Measurements from ENCODE around the gene CHN2.
"Not testable (repeated sequence)": the region's sequence is repeated elsewhere in the genome, so short reads cannot be mapped to it uniquely, and the experiment has no call there.

The CHN2 gene

GRCh38 chr7:29185613-29186012 is 9.0 kb upstream of the CHN2 start:
- DNase-seq (ENCODE audit: extremely low read depth in 1 of 2, low read depth in 1 of 2) = no peak

- DNase-seq (ENCODE audit: extremely low read depth in 1 of 2, low read depth in 1 of 2) = peak in 1 of 2 donors; percentile 40
Observed at GRCh38 chr7:29189743-29190201, 4.8 kb upstream of the CHN2 start.

- no peak for DNase-seq (ENCODE audit: extremely low read depth in 1 of 2, low read depth in 1 of 2)
Observed at GRCh38 chr7:29190349-29191045, 4.1 kb upstream of the CHN2 start.

- DNase-seq (ENCODE audit: extremely low read depth in 1 of 2, low read depth in 1 of 2) = no peak
Observed at GRCh38 chr7:29192323-29192722, 2.3 kb upstream of the CHN2 start.

- DNase-seq (ENCODE audit: extremely low read depth in 1 of 2, low read depth in 1 of 2) = no peak
Observed at GRCh38 chr7:29192811-29193210, 1.8 kb upstream of the CHN2 start.

- DNase-seq (ENCODE audit: extremely low read depth in 1 of 2, low read depth in 1 of 2) = no peak
Observed at GRCh38 chr7:29193316-29194205, 1.0 kb upstream of the CHN2 start.

GRCh38 chr7:29194206-29194593 is 375 bp upstream of the CHN2 start:
- DNase-seq (ENCODE audit: extremely low read depth in 1 of 2, low read depth in 1 of 2) = no peak

GRCh38 chr7:29196191-29196590 is 1.6 kb downstream of the CHN2 start:
- DNase-seq (ENCODE audit: extremely low read depth in 1 of 2, low read depth in 1 of 2) = no peak

GRCh38 chr7:29196971-29197595 is 2.5 kb downstream of the CHN2 start:
- DNase-seq (ENCODE audit: extremely low read depth in 1 of 2, low read depth in 1 of 2) = no peak

GRCh38 chr7:29197916-29198315 is 3.3 kb downstream of the CHN2 start:
- DNase-seq (ENCODE audit: extremely low read depth in 1 of 2, low read depth in 1 of 2) = no peak

GRCh38 chr7:29199776-29200175 is 5.2 kb downstream of the CHN2 start:
- DNase-seq (ENCODE audit: extremely low read depth in 1 of 2, low read depth in 1 of 2) = no peak

GRCh38 chr7:29202651-29203069 is 8.1 kb downstream of the CHN2 start:
- no peak for DNase-seq (ENCODE audit: extremely low read depth in 1 of 2, low read depth in 1 of 2)

GRCh38 chr7:29204491-29205272 is 10.1 kb downstream of the CHN2 start:
- no peak for DNase-seq (ENCODE audit: extremely low read depth in 1 of 2, low read depth in 1 of 2)

GRCh38 chr7:29207162-29207801 is 12.7 kb downstream of the CHN2 start:
- no peak for DNase-seq (ENCODE audit: extremely low read depth in 1 of 2, low read depth in 1 of 2)

- no peak for DNase-seq (ENCODE audit: extremely low read depth in 1 of 2, low read depth in 1 of 2)
Observed at GRCh38 chr7:29208410-29209250, 14.1 kb downstream of the CHN2 start.

GRCh38 chr7:29209745-29210144 is 15.2 kb downstream of the CHN2 start:
- DNase-seq (ENCODE audit: extremely low read depth in 1 of 2, low read depth in 1 of 2) = no peak

- not testable (repeated sequence) for DNase-seq (ENCODE audit: extremely low read depth in 1 of 2, low read depth in 1 of 2)
Observed at GRCh38 chr7:29212736-29213135, 18.2 kb downstream of the CHN2 start.

- no peak for DNase-seq (ENCODE audit: extremely low read depth in 1 of 2, low read depth in 1 of 2)
Observed at GRCh38 chr7:29214056-29214455, 19.5 kb downstream of the CHN2 start.

GRCh38 chr7:29214816-29215215 is 20.2 kb downstream of the CHN2 start:
- DNase-seq (ENCODE audit: extremely low read depth in 1 of 2, low read depth in 1 of 2) = no peak
